Measurements from ENCODE around the gene PPM1M.

- no peak for TF ChIP-seq POLR2A (IDR thresholded peaks at IDR 0.05)
- TF ChIP-seq CTCF (IDR thresholded peaks at IDR 0.05): no peak
- no peak for TF ChIP-seq POLR2AphosphoS5 (IDR thresholded peaks at IDR 0.05)
- no peak for TF ChIP-seq EP300 (IDR thresholded peaks at IDR 0.05; ENCODE audit: low read depth)
These were observed 44.4 kb upstream of the PPM1M start for GRCh38 chr3:52200981-52201679.

Data from transverse colon (tissue), 4 donors.